IPS-NIHi11 (cell line): ENCODE data around the gene SPCS3.
"Not testable (repeated sequence)": the region's sequence is repeated elsewhere in the genome, so short reads cannot be mapped to it uniquely, and the experiment has no call there.

Experiments used
- DNase-seq: peaks from one replicate; pipeline ENCODE4 v3.0.0; 2012; ENCODE audit warnings: mixed read lengths, low spot score

Gene SPCS3

GRCh38 chr4:176346836-176347235, 27.1 kb downstream of the SPCS3 start:
- DNase-seq, result not testable (repeated sequence)

GRCh38 chr4:176350671-176351070, 30.9 kb downstream of the SPCS3 start:
- no peak for DNase-seq

DNA sequence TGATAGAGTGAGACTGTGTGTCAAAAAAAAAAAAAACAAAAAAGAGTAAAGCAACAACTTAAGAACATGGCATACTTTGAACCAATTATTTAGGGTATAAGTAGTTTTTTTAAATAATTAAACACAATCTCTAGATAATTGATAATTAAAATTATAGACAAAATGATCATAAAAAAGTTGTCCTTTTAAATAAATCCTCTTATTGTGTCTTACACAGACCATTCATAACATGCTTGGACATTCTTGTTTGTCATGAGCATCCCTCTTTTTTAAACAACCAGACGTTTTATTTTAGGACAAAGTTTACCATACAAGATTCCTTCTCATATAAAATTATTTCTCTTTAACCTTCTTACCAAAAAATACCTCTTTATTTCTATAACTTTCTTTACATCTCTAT, 35.1 kb downstream of the SPCS3 start:
- DNase-seq, result no peak

GRCh38 chr4:176357359-176358082, 37.8 kb downstream of the SPCS3 start:
- no peak for DNase-seq

DNA sequence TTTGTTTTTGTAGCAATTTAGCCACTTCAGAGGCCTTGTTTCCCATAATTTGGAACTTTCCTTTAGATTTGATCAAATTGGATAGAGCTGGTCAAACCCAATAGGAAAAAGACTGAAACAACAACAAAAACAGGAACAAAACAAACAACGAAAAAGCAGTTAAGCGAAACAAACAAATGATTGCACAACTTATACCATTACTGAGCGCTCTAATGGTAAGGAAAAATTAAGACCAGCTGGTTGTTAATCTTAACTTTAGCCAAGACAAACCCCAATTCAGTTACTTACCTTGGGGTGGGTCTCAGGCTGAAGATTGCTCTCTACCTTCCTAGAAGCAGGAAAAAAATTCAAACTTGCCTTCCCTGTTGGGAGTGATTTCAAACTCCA, 38.3 kb downstream of the SPCS3 start:
- DNase-seq, result no peak

DNA sequence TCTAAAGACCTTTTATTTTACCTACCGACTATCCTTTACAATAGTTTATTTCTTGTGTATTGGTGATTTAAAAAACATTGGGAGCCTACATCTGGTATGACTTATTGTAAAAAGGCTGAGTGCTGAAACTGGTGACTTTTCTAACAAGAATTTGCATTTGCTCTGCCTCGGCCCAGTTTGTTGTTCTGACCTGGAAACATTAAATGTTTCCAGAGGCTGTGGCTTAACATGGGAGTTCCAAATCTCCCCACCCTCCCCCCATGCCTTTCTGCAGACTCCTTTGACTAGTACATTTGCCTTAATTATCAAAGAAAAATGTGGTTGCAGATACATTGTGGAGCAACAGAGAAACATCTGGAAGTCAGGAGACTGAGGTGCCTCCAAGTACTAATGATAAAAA, 39.8 kb downstream of the SPCS3 start:
- no peak for DNase-seq

GRCh38 chr4:176360446-176360845, 40.7 kb downstream of the SPCS3 start:
- DNase-seq, result no peak

- no peak for DNase-seq
These were observed 43.3 kb downstream of the SPCS3 start for GRCh38 chr4:176363072-176363471.

DNA sequence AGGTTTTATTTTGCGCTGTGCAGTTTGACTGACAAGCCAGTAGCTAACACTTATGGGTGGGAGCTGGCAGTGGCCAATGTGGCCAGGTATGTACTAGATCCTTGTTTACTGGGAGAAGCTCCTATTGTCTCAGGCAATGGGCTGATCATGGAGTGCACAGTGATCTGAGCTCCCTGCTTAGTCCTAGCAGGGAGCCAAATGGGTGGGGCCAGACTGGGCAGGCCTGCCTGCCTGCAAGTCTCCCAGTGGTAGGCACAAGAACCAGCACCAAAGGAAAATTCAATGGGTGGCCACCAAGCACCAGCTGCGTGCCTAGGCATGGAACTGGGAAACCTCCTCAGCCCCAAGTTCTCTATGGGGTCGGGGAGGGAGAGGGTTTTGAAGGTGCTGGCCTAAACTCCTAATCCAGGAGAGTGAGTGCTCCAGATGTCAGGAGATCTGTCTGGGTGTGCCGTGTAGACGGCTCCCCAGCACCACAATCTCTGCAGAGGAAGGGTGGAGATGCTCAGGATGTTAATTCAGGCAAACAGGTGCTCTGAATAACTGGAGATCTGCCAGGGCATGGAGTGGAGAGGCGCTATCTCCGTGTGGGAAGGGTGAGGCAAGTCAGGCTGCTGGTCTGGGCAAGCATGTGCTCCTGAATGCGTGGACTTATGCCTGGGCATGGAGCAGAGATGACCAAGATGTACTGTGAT, 48.2 kb downstream of the SPCS3 start:
- DNase-seq, result no peak

- peak; percentile 18 for DNase-seq
These were observed 56.4 kb downstream of the SPCS3 start for GRCh38 chr4:176376032-176376614.

DNA sequence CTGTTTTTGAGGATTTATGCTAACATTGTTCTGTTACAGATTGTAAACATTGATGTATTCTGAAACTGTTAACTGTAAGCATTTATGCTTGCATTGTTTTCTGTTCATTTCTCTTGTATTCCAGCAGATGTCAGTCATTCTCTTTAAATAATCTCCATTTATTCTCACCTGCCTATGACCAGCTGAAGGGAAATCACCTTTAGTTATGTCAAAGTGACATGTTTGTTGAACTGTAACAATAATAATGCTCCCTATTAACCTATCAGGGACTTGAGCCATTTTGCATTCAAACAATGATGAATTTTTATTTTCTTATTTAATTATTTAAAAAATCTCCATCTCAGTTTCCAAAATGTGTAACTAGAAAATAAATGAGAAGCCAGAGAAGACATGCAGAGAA, 58.0 kb downstream of the SPCS3 start:
- DNase-seq, result no peak

- no peak for DNase-seq
These were observed 60.8 kb downstream of the SPCS3 start for GRCh38 chr4:176380352-176381157.
